ENCODE measurements around the gene ACSS1. TPM values are rescaled to one million over a fixed set of nuclear protein-coding genes. Genes with fewer than 3 reads are reported as not detected.

ACSS1 gene
- total and polyA plus RNA-seq, 7 donors, result 8.8 to 53.3 (median 16.8) TPM

DNA sequence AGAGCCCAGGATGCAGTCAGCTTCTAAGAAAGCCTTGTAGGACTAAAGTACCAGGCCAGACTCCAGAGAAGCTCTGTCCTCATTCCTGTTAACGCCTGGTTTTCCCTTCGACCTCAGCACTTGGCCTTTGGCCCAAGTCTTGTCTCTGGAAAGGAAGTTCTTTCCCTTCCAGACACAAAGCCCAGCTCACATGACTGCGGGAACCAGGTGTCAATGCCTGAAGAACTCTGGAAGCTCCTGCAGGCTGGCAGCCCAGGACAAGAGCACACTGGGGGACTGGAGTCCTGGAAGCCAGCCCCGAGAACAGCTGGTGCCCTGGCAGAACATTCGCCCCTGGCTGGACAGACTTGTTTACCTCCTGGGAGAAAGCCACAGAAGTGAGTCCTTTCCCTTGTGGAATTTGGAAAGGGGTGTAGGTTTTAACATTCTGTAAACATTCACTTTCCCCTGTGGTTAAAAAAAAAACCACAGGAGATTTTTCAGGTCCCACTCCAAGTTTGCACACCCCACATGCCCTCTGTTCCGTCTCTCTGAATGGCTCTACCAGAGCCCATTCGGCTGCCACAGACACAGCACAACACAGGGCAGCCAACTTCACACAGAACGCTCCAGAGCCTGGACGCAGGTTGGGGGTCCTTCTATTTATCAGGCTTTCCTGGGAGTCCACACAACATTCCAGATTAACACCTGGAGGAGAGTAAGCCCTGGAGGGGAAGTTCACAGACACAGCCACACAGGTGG, 18.1 kb downstream of the ACSS1 start:
- WGBS, 3 donors, result 1 to 7% (median 6%) methylated on average over 9 of the region's 9 CpGs
- peak; percentile 92 to 97 for DNase-seq

GRCh38 chr20:25038591-25039015, 19.3 kb downstream of the ACSS1 start:
- intact Hi-C loops (cut with DNase I), result loop anchor here in 1 of 2 donors (5.0 kb wide), 1 partner anchor 36 kb away; no protein-coding TSS in a partner anchor
- Histone ChIP-seq H3K9me3 (no peaks in the 10 kb centered on the region), H3K27ac (peak overlapping the region; percentile 89), H3K36me3 (ENCODE audit: insufficient read depth in 1 of 2, low read depth in 1 of 2) (no peaks in the 10 kb centered on the region), H3K4me3 (no peak overlapping the region), H3K4me1 (peaks cover 84% of the 10 kb centered on the region), H3K27me3 (ENCODE audit: insufficient read depth in 3 of 3, low read length in 2 of 3) (no peaks in the 10 kb centered on the region)
- ATAC-seq, result no peak
- 78 to 84% (median 78%) methylated on average over 6 of the region's 6 CpGs for WGBS, 3 donors
- TF ChIP-seq, protein P1, sequence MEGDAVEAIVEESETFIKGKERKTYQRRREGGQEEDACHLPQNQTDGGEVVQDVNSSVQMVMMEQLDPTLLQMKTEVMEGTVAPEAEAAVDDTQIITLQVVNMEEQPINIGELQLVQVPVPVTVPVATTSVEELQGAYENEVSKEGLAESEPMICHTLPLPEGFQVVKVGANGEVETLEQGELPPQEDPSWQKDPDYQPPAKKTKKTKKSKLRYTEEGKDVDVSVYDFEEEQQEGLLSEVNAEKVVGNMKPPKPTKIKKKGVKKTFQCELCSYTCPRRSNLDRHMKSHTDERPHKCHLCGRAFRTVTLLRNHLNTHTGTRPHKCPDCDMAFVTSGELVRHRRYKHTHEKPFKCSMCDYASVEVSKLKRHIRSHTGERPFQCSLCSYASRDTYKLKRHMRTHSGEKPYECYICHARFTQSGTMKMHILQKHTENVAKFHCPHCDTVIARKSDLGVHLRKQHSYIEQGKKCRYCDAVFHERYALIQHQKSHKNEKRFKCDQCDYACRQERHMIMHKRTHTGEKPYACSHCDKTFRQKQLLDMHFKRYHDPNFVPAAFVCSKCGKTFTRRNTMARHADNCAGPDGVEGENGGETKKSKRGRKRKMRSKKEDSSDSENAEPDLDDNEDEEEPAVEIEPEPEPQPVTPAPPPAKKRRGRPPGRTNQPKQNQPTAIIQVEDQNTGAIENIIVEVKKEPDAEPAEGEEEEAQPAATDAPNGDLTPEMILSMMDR (IDR thresholded peaks at IDR 0.05), result no peak
- DNase-seq, result no peak

More for the DNA sequence above, 18.1 kb downstream of the ACSS1 start:
- peaks cover 89% of the 10 kb centered on the region for H3K4me1 ChIP-seq
- intact Hi-C loops (cut with DNase I), result loop anchor here in 1 of 2 donors (5.0 kb wide), 1 partner anchor 38 kb away; no protein-coding TSS in a partner anchor
- TF ChIP-seq, protein P1 (IDR thresholded peaks at IDR 0.05), result no peak
- peak; percentile 89 to 93 (median 90) for ATAC-seq
- no peaks in the 10 kb centered on the region for H3K9me3 ChIP-seq
- H3K36me3 ChIP-seq (ENCODE audit: insufficient read depth in 1 of 2, low read depth in 1 of 2), result no peaks in the 10 kb centered on the region
- peak overlapping the region; percentile 19 for H3K4me3 ChIP-seq
- H3K27me3 ChIP-seq (ENCODE audit: insufficient read depth in 3 of 3, low read length in 2 of 3), result no peaks in the 10 kb centered on the region
- peak overlapping the region; percentile 89 for H3K27ac ChIP-seq

DNA sequence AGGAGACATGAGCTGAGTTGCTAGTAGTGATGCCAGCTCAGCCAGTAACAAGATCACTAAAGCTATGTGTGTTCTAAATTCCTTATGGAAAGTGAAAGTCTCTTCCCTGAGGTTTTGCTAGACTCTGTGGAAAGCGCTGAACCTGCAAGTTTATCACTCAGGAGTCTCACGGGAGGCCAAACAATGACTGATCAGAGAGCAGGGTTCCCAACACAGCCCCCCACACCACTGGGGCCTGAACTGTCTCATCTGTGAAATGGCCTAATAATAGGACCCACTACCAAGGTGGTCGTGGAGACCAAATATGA, 19.9 kb downstream of the ACSS1 start:
- peak overlapping the region; percentile 89 for H3K27ac ChIP-seq
- ATAC-seq, result no peak
- WGBS, 3 donors, result 51 to 80% (median 69%) methylated on average over 3 of the region's 3 CpGs
- intact Hi-C loops (cut with DNase I), result loop anchor here in 1 of 2 donors (5.0 kb wide), 1 partner anchor 36 kb away; no protein-coding TSS in a partner anchor
- no peaks in the 10 kb centered on the region for H3K36me3 ChIP-seq (ENCODE audit: insufficient read depth in 1 of 2, low read depth in 1 of 2)
- peaks cover 84% of the 10 kb centered on the region for H3K4me1 ChIP-seq
- no peaks in the 10 kb centered on the region for H3K27me3 ChIP-seq (ENCODE audit: insufficient read depth in 3 of 3, low read length in 2 of 3)
- H3K9me3 ChIP-seq, result no peaks in the 10 kb centered on the region
- TF ChIP-seq, protein P1 (IDR thresholded peaks at IDR 0.05), result no peak
- H3K4me3 ChIP-seq, result no peak overlapping the region
- no peak for DNase-seq

DNA sequence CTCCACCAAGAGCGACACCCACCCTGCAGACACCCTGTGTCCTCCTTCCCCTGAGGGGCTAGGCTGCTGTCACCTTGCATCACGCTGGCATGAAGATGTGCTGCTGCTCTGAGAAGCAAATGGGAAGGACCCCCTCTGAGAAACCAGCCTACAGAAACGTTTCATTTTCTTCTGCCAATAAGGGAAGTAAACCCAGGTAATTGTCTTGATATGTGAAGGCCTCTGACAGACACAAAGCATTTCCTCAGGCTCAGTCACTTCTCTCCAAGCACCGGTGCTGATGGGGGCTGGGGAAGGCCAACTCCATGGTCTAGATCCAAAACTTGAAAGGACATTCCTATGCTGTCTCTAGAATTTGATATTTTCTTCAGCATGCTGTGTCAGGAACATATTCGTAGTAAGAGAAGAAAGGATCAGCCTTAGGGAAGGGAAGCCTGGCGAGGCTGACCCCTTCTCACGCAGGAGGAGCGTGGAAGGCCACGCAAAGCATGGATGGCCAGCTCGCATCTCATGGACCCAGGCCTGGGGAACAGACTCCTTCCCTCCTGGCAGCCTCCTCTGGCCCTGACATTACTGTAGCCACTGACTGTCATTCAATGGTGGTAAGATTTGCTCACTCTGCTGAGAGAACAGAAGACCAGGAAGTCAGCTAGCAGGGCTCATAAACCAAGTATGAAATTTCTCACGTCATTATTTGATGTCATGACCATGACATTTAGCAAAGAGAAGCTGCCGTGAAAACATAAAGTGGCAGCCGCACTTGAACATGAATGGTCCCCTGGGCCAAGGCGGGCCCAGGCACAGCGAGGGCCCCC, 20.4 kb downstream of the ACSS1 start:
- intact Hi-C loops (cut with DNase I), result loop anchor here (2.0 to 5.0 kb wide), 2 partner anchors 17 to 35 kb away; no protein-coding TSS in a partner anchor
- WGBS, 3 donors, result 58 to 67% (median 64%) methylated on average over 15 of the region's 15 CpGs
- H3K27me3 ChIP-seq (ENCODE audit: insufficient read depth in 3 of 3, low read length in 2 of 3), result no peaks in the 10 kb centered on the region

More for the DNA sequence above, 20.4 kb downstream of the ACSS1 start:
- peaks cover 84% of the 10 kb centered on the region for H3K4me1 ChIP-seq
- no peaks in the 10 kb centered on the region for H3K36me3 ChIP-seq (ENCODE audit: insufficient read depth in 1 of 2, low read depth in 1 of 2)
- peak in 1 of 2 donors; percentile 17 for DNase-seq
- H3K9me3 ChIP-seq, result no peaks in the 10 kb centered on the region
- no peak for ATAC-seq
- no peak overlapping the region for H3K4me3 ChIP-seq
- TF ChIP-seq, protein P1 (IDR thresholded peaks at IDR 0.05), result no peak
- peak overlapping the region; percentile 89 for H3K27ac ChIP-seq

Data from psoas muscle (tissue), 8 donors.